GM19099 (cell line): Measurements from ENCODE around the gene LCAT.

Source experiments
- POLR2A ChIP-seq: IDR thresholded peaks from 3 replicates; pipeline ENCODE4 v1.6.1; 2011; ENCODE audit warnings: low read depth; ENCODE audit not compliant: insufficient read length; ENCODE audit errors: extremely low read depth

The LCAT gene

DNA sequence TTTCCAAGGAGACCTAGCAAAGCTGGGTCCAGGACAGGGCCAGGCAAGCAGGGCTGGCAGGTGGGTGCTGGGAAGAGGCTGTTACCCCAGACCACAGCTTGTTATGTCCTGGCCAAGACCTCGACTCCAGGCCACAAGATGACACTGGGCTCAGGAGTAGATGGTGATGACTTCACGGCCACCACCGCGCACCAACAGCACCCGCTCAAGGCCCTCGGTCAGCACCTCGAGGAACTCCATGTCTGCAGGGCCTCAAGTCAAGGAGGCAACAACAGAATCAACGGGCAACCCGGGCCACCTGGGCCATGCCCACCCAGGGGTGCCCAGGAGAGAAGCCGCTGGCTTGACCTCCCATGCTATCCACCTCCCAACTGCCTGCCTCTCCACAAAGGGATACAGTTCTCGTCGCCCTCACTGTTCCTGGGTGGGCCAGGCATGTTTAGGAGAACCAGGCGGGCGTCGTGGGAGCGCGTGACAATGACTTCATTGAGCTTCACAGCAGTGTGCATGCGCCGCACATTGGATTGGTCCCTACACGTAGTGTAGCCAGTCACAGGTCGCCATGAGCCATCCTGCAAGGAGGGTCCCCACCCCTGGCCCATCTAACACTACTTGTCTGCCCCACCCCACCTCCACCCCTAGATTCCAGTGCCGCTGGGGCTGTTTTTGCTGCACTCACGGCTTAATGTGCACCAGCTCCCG is 921 bp upstream of the LCAT start:
- TF ChIP-seq POLR2A: no peak

DNA sequence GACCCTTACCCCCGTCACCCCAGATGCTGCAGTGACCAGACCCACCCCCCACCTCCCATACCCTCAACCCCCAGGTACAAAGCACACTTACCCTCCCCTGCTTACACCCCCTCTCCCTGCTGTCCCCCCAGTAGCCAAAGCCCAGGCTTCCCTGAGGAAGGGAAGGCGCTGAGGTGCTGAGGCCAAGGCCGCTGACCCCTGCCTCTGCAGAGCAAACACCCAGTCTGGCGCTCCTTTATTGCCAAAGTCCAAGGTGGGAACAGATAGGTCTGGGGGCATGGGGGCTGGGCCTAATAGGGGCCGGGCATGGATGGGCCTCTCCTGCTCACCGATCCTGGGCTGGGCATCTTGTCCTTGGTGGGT is 683 bp downstream of the LCAT start:
- no peak for TF ChIP-seq POLR2A

DNA sequence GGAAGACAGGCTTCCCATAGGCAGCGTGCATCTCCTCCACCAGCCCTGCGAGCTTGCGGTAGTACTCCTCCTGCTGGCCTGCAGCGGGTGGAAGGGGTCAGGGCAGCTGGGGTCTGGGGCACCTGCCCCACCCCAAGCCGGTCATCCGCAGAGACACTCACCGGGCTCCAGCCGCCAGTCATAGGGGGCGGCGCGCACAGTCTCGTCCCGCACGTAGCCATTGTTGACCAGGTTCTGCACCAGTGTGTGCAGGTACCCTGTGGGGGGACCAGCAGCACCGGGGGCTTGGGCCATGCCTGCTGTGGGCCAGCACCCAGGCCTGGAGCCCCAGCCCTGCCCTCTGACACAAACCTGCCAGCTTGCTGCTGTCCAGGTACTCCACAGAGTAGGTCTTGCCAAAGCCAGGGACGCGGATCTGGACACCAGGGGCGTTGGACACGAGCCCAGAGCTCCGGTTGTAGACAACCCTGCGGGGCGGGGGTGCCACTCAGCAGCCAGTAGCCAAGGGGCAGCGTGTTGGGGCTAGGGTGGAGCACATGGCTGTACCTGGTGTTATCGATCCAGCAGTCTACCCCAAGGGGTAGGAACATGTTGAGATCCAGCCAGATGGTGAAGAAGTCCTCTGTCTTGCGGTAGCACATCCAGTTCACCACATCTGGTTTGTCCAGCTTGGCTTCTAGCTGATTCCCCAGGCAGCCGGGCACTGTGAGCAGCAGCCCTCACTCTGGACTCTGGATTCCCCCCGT is 1.2 kb downstream of the LCAT start:
- no peak for TF ChIP-seq POLR2A

DNA sequence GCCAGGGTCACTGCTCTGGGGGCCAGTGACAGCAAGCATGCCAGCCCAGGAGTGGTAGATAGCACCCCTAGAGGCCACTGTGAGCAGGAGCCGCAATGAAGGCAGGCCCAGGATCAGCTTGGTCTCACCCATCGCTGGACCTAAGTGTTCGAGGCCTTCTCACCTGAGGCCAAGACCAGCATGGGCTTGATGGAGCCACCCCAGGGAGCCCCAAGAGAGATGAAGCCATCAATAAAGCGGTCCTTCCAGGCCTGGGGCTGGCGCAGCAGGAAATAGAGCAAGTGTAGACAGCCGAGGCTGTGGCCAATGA is 1.8 kb downstream of the LCAT start:
- TF ChIP-seq POLR2A: no peak

DNA sequence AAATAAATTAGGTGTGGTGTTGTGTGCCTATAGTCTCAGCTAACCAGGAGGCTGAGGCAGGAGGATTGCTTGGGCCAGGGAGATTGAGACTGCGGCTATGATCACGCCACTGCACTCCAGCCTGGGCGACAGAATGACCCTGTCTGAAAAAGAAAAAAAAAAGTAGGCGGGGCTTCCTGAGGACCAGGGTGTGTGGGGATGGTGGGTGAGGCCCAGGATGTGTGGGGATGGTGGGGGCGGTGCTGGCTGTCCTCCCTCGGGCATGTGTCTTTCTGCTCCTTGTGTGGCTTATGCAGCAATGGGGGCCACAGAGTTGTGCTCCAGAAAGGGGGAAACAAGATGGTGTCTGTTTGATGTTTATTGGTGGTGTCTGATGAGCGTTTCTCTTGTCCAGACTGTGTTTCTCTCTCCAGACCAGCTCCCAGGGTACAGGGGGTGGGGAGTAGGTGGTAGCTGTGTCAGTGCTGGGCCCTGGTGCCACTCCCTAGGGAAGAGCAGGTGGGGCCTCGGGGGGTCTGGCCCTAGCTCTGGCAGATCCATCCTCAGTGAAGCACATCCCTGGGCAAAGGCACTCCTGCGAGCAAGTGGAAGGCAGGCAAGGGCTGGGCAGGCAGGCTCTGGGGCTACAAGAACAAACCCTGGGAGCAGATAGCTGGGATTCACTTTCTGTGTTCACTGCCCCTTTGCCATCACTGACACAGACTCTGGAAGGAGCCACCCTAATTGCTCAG is 2.3 kb downstream of the LCAT start:
- no peak for TF ChIP-seq POLR2A

DNA sequence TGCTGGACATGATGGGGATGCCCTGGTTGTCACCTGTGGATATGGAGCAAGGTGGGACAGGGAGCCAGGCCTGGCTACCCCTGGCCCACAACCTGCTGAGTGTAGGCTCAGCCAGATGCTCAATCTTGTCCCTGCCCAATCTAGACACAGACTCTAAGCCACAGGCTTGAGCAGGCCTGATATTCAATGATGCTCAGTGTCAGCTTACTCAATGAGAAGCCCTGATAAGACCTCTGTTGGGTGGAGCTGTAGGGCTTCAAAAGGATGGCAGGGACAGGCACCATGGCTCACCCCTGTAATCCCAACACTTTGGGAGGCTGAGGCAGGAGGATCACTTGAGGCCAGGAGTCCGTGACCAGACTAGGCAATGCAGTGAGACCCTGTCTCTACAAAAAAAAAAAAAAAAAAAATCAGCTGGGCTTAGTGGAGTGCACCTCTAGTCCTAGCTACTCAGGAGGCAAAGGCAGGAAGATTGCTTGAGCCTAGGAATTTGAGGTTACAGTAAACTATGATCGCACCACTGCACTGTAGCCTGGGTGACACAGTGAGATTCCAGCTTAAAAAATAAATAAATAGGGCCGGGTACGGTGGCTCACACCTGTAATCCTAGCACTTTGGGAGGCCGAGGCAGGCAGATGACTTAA is 3.4 kb downstream of the LCAT start:
- no peak for TF ChIP-seq POLR2A

DNA sequence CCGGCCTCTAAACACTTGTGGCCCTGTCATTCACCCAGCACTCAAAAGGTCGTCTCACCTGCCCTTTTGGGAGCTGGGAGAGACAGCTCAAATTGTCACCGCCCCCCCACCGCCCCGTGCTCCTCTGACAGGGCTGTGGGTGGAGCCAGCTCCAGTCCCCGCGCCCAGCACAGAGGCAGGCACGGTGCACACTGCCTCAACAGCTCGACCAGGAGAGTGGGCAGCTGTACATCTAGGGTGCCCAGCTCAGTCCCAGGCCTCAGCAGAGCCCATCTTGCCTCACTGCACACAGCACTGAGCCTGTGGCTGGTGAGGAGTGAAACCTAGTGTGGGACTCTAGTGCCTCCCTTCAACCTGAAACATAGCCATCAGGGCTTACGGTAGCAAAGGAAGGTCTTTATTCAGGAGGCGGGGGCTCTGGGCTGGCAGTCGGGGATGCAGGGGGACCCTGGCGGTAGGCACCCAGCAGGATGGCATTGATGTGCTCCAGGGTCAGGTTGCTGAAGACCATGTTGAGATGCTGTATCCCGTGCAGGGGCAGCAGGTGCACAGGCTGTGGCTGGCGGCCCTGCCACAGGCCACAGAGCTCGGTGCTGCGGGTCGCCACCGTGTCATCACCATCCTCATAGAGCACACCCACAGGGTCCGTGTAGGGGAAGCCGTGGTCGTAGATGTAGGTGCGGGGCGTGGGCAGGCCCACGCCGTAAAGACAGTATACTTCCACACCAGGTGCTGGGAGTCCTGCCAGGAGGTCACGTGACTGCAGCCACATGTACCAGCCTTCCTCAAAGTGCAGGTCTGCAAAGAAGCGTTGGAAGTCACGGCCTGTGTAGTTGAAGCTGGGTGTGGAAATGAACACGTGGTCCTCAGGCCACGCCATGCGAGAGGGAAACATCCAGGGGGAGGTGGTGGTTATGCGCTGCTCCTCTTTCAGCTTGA is 4.1 kb downstream of the LCAT start:
- TF ChIP-seq POLR2A: no peak

DNA sequence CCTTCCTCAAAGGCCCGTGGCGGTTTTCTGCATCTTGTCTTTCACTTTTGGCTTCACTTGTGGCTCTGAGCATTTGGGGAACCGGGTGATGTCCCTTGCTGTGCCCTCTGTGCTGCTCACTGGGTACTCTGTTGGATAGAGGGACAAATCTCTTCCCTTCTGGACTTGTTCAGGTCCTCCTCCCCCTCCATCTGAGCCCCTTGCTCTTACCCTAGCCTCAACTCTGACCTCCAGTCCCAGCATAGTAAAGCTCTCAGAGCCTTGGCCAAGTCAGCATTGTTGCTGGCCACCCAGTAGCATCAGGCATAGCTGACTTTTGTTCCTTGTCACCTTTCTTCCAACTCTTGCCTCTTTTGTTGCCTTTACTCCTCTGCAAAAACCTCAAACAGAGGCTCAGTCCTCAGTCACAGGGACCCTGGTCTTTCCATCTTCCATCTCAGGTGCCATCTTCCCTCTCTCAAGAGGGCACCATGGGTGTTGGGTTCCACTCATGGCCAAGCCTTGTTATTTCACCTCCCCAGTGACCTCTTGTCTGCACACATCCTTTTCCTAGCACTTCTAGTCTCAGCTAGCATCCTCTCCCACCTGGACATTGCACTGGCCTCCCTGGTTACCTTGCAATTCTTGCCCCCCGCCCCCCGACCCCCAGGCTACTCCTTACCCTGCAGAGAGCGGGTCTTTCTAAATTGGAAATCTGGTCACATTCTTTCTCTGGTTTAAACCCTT is 6.9 kb downstream of the LCAT start:
- no peak for TF ChIP-seq POLR2A

DNA sequence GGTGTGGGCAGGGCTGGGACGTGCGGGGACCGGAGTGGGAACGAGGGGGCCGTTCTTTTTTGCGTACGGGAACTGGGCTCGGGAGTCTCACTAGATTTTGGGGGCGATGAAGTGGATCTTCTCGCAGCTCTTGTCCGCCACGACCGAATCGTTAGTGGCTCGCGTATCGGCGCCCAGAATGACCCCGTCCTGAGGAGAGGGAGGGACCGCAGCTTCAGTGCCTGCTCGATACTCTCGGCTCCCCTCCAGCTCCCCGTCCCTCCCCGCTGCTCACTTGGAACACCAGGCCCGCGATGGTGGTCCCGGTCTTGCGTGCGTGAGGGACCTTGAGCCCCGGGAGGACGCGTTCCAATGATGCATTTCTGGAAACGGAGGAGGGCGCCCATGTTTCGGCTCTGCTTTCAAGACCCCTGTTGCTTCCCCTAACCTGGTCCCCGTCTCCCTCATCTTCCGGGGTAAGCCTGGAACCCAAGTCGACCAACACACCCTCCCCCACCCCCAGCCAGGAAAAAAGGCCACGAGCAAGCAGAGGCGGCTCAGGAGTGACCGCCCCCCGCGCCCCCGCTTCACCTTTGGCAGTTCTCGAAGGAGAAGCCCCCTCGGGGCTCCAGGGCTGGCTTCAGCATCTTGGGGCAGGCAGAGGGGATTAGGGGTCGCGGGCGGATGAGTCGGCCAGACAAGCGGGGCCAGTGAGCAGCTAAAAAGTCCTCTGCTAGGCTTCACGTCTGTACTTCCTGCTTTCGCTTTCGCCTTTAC is 7.6 kb downstream of the LCAT start, which contains the start of gene PSMB10:
Gene PSMB10 (minus strand): TSS at position 727 of the 756 bp plus-strand sequence. CDS start 101 bp downstream, at position 626.
- peak; percentile 81 for TF ChIP-seq POLR2A

DNA sequence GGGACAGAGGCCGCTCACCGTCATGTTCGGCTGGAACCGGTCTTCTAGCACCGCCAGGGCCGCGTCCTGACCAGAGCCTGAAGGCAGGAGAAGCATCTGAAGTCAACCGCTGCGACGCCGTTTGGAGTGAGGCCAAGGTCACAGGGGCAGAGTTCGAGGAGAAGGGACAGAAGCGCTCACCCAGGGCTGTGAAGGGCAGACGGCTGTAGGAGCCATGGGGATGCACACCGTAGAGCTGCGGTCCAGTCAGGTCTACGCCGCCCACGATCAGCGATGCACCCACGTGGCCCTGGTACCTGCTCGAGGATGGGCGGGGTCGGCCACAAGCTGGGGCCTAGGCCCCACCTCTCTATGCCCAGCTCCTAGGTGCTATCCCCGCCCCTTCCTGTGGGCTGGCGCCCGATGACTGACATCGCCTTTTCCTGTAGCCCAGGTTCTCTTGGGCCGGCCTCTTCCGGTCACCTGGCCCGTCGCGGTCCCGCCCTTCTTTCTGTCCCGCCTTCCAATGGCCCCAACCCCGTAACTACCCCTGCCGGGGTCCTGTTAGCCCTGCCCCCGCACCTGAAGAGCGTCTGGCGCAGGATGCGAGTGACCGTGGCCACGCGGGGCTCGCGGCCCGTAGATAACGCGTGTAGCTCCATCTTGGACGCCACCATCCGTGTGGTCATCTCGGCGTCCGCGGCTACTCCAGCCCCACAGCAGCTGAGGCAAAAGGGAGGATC is 8.4 kb downstream of the LCAT start:
- TF ChIP-seq POLR2A: peak; percentile 82

DNA sequence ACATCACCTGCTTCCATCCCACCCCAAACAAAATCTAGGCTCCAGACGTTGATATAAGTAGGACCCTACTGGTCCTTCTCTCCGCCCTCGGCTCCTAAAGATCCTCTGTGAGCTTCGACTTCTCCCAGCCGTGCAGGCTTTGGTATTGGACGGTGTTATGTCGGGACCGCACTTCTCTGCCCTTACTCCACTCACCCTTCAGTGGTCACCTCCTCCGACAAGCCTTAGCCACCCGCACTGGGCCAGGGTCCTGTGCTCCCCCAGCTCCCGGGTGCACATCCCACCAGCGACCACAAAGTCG is 8.9 kb downstream of the LCAT start:
- no peak for TF ChIP-seq POLR2A

DNA sequence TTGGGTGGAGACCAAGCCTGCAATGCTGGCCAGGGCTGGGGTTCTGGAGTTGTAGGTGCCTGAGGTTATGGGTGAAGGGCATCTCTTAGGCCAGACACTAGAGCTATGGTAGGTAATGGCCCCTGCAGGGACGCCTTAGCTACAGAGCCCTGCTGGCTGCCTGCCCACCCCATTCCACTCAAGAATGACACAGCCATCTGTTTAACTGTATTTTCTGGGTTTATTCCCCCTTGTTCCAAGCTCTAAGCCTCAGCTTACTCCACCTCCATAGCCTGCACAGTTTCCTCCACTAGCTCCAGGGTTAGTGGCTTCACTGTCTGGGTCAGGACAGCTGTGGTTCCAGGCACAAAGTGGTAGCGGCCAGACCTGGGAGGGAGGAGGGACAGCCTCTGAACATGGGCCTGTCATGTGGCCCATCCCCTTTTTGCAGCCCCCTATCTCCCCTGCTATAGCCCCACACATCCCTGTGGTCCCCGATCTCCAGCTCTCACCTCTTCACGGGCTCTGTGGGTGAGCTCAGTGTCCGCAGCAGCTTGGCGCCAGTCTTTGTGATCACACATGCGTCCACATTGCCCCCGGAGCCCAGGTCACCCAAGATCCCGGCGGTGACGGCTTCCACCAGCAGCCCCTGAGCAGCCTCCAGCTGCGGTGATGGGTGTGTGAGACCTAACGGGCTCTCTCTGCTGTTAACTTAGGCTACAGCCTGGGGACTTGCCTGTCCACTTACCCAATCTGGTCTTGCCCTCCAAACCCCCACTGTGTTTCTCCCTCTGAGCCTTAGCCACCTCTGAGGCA is 9.4 kb downstream of the LCAT start:
- peak; percentile 26 for TF ChIP-seq POLR2A
